AG04450 (cell line): ENCODE data around the gene CRAMP1. TPM values are rescaled to one million over a fixed set of nuclear protein-coding genes. Genes with fewer than 3 reads are reported as not detected.
A peak's percentile ranks its signal among the peaks of the same experiment; 100 is the strongest.
"Not testable (repeated sequence)": the region's sequence is repeated elsewhere in the genome, so short reads cannot be mapped to it uniquely, and the experiment has no call there.

ENCODE experiments used
- CTCF ChIA-PET: fragments of 300-600, 350-600 bp; formaldehyde crosslinking; extraction: SDS; loops from one replicate; lab custom pipeline; 2022; ENCODE audit warnings: antibody characterized with exemption, inconsistent platforms; lab: Charles Lee
- POLR2A ChIA-PET: fragments of 350-600 bp; formaldehyde crosslinking; extraction: SDS; loops from one replicate; lab custom pipeline; 2021; ENCODE audit warnings: antibody characterized with exemption, inconsistent platforms; lab: Yijun Ruan, JAX
- DNase-seq: peaks from one replicate; pipeline ENCODE4 v3.0.0-alpha.2; 2011; ENCODE audit warnings: low read depth, low spot score
- H3K27ac ChIP-seq: one replicate; pipeline ENCODE4 v1.5.1; 2012; ENCODE audit warnings: low read depth, low read length, control low read depth
- H3K27me3 ChIP-seq: one replicate; pipeline ENCODE4 v1.6.0; 2012; ENCODE audit warnings: low read length; ENCODE audit not compliant: control insufficient read depth, insufficient read depth
- H3K4me3 ChIP-seq: 2 replicates; pipeline ENCODE4 v1.5.1; 2011; ENCODE audit warnings: mild to moderate bottlenecking, low read depth, low read length, control low read depth
- H3K9me3 ChIP-seq: 2 replicates; pipeline ENCODE4 v1.5.1; 2012; ENCODE audit warnings: low read length; ENCODE audit not compliant: control insufficient read depth, insufficient read depth
- polyA plus RNA-seq: library from polyadenylated mRNA; depleted of rRNA; stranded (reverse); fragments of >200 nt; gene quantifications from 2 replicates; pipeline ENCODE4 v1.2.3, GENCODE V29; 2011
- TF ChIP-seq, protein P1 (sequence below): IDR thresholded peaks from 2 replicates; pipeline ENCODE4 v1.5.1; 2011; ENCODE audit warnings: low read depth, low read length, control low read depth, inconsistent platforms

The CRAMP1 gene
- polyA plus RNA-seq, 1 experiment, result 7.8 TPM

GRCh38 chr16:1583180-1583579 lies 29.0 kb upstream of the CRAMP1 start:
- no peak for DNase-seq
- TF ChIP-seq, protein P1, sequence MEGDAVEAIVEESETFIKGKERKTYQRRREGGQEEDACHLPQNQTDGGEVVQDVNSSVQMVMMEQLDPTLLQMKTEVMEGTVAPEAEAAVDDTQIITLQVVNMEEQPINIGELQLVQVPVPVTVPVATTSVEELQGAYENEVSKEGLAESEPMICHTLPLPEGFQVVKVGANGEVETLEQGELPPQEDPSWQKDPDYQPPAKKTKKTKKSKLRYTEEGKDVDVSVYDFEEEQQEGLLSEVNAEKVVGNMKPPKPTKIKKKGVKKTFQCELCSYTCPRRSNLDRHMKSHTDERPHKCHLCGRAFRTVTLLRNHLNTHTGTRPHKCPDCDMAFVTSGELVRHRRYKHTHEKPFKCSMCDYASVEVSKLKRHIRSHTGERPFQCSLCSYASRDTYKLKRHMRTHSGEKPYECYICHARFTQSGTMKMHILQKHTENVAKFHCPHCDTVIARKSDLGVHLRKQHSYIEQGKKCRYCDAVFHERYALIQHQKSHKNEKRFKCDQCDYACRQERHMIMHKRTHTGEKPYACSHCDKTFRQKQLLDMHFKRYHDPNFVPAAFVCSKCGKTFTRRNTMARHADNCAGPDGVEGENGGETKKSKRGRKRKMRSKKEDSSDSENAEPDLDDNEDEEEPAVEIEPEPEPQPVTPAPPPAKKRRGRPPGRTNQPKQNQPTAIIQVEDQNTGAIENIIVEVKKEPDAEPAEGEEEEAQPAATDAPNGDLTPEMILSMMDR, result no peak
- ChIA-PET POLR2A (no interaction called here), CTCF (no interaction called here)
- Histone ChIP-seq H3K27me3 (no peaks in the 10 kb centered on the region), H3K4me3 (no peak overlapping the region), H3K27ac (no peak overlapping the region), H3K9me3 (no peaks in the 10 kb centered on the region)

DNA sequence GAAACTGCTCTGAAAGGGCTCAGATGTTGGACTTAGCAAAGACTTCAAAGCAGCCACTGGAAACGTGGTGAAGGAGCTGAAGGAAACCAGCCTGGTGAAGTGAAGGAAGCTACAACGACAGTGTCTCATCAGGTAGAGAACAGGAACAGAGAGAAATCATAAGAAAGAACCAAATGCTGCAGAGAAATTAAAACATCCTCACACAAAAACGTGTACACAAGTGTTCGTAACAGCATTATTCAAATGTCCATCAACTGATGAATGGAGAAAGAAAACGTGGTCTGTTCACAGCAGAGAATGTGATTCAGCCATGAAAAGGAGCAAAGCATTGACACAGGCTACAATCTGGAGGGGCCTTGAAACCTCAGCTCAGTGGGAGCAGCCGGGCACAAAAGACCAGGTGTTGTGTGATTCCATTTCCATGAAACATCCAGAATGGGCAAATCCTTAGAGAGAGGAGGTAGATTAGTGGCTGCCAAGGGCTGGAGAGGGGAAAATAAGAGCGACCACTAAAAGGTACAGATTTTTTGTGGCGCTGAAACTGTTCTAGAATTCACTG lies 27.2 kb upstream of the CRAMP1 start:
- no peak for DNase-seq
- no peak overlapping the region for H3K27ac ChIP-seq
- ChIA-PET POLR2A (no interaction called here), CTCF (no interaction called here)
- TF ChIP-seq, protein P1, result no peak
- H3K9me3 ChIP-seq, result no peaks in the 10 kb centered on the region
- no peaks in the 10 kb centered on the region for H3K27me3 ChIP-seq
- no peak overlapping the region for H3K4me3 ChIP-seq

DNA sequence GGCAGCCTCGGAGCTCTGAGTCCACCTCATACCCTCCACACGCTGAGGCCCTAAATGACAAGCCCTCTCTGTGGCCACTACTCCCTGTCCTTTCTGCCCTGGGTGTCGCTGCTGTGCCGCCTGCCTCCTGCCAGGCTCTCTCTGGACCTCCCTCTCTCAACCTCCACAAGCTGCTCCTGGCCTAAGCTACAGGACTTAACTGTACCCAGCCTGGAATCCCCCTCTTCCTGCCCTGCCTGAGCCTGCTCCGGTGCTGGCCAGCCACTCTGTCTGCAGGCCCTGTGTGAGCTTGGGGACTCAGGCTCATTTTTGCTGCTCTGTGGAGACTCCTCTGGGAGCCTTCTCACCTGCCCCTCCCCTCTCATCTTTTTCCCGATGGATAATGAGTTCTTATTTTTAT lies 21.8 kb upstream of the CRAMP1 start:
- no peak overlapping the region for H3K27ac ChIP-seq
- ChIA-PET CTCF (no interaction called here), POLR2A (no interaction called here)
- H3K27me3 ChIP-seq, result no peaks in the 10 kb centered on the region
- TF ChIP-seq, protein P1, result no peak
- no peak for DNase-seq
- H3K9me3 ChIP-seq, result no peaks in the 10 kb centered on the region; the same call in 1 of the 2 replicates
- H3K4me3 ChIP-seq, result no peak overlapping the region

- Histone ChIP-seq H3K9me3 (no peaks in the 10 kb centered on the region; the same call in 1 of the 2 replicates), H3K27me3 (no peaks in the 10 kb centered on the region), H3K27ac (no peak overlapping the region), H3K4me3 (no peak overlapping the region)
- no peak for DNase-seq
- CTCF ChIA-PET, result no interaction called here
- TF ChIP-seq, protein P1, result no peak
- POLR2A ChIA-PET, result no interaction called here
Observed at GRCh38 chr16:1590930-1591705, 21.0 kb upstream of the CRAMP1 start.

GRCh38 chr16:1592446-1592845 lies 19.7 kb upstream of the CRAMP1 start:
- H3K27me3 ChIP-seq, result no peaks in the 10 kb centered on the region
- H3K4me3 ChIP-seq, result no peak overlapping the region
- CTCF ChIA-PET, result no interaction called here
- DNase-seq, result no peak
- TF ChIP-seq, protein P1, result no peak
- H3K9me3 ChIP-seq, result no peaks in the 10 kb centered on the region; the same call in 1 of the 2 replicates
- peak overlapping the region; percentile 2 for H3K27ac ChIP-seq
- POLR2A ChIA-PET, result no interaction called here

- H3K4me3 ChIP-seq, H3K9me3 ChIP-seq, DNase-seq, H3K27ac ChIP-seq, CTCF ChIA-PET, H3K27me3 ChIP-seq, POLR2A ChIA-PET: not testable (repeated sequence)
Observed at GRCh38 chr16:1595511-1595910, 16.6 kb upstream of the CRAMP1 start.
